Thyroid gland (tissue), 4 donors: ENCODE data around the gene DCLK2. TPM values are rescaled to one million over a fixed set of nuclear protein-coding genes. Genes with fewer than 3 reads are reported as not detected.

Experiments
- DNase-seq, 2 donors: peaks; one replicate each; pipeline ENCODE4 v3.0.0-alpha.2; 2019
- H3K27ac ChIP-seq, 3 donors: fragments of 200-600 bp; sonication (generic); 1 replicate in 2 of 3; 2 replicates in 1 of 3; pipeline ENCODE4 v1.5.1; 2016 to 2019; ENCODE audit warnings: mild to moderate bottlenecking in 1 of 3, moderate library complexity in 1 of 3
- H3K27me3 ChIP-seq: fragments of 200-600 bp; sonication (generic); one replicate; pipeline ENCODE4 v1.5.1; 2019
- H3K36me3 ChIP-seq, 2 donors: fragments of 200-600 bp; sonication (generic); one replicate each; pipeline ENCODE4 v1.5.1; 2016 to 2019
- H3K4me1 ChIP-seq, 2 donors: fragments of 200-600 bp; sonication (generic); one replicate each; pipeline ENCODE4 v1.5.1; 2017 to 2019
- H3K4me3 ChIP-seq, 3 donors: fragments of 200-600 bp; sonication (generic); replicated peaks in 1 of 3; 1 replicate in 2 of 3; 2 replicates in 1 of 3; pipeline ENCODE4 v1.5.1; 2016; ENCODE audit warnings: mild to moderate bottlenecking in 1 of 3
- H3K9me3 ChIP-seq: fragments of 200-600 bp; sonication (generic); one replicate; pipeline ENCODE4 v1.5.1; 2017
- CTCF ChIP-seq, 6 experiments: fragments of 200-600 bp in 3 of 6; fragments of 450-650 bp in 3 of 6; sonication (generic) in 3 of 6; IDR thresholded peaks; one replicate each; pipeline ENCODE4 v1.5.1; 2016 to 2019; ENCODE audit warnings: antibody characterized with exemption in 6 of 6, mild to moderate bottlenecking in 2 of 6, inconsistent platforms in 1 of 6, moderate library complexity in 1 of 6
- POLR2A ChIP-seq, 2 donors: fragments of 450-650 bp; IDR thresholded peaks; one replicate each; pipeline ENCODE4 v1.6.1; 2017; ENCODE audit warnings: antibody characterized with exemption in 2 of 2, mild to moderate bottlenecking in 2 of 2, moderate library complexity in 1 of 2
- WGBS, 2 donors: methylation state at CpG; one replicate each; pipeline ENCODE4 v1.1.5; 2017; 5-methylcytosine and 5-hydroxymethylcytosine counted together
- intact Hi-C: fragments of 100-400 bp; cut with DNase I; formaldehyde crosslinking; loops from one replicate; pipeline ENCODE4 v1.15.1; 2023
- total RNA-seq, 4 donors: library from RNA; depleted of rRNA; stranded (reverse); fragments of >200 nt; gene quantifications; one replicate each; pipeline ENCODE4 v1.2.3, GENCODE V29; 2016

The DCLK2 gene
- total RNA-seq, 4 donors from 2014 or later, result 6.6 to 19.7 (median 12.3) TPM

- no peak for DNase-seq
- no peaks in the 10 kb centered on the region for H3K36me3 ChIP-seq
- no peak overlapping the region for H3K4me3 ChIP-seq
- TF ChIP-seq POLR2A (IDR thresholded peaks at IDR 0.05), result no peak
- TF ChIP-seq CTCF (IDR thresholded peaks at IDR 0.05), result no peak
- H3K27ac ChIP-seq, result no peak overlapping the region
- no peaks in the 10 kb centered on the region for H3K4me1 ChIP-seq
- WGBS, 2 donors, result 89 to 95% methylated on average over 14 to 22 of the region's 23 CpGs
- no peaks in the 10 kb centered on the region for H3K27me3 ChIP-seq
- intact Hi-C loops, result no loop called here
- H3K9me3 ChIP-seq, result no peaks in the 10 kb centered on the region
Measured at GRCh38 chr4:150256225-150256620, 178.0 kb downstream of the DCLK2 start.

GRCh38 chr4:150256841-150257730, 178.8 kb downstream of the DCLK2 start:
- no peaks in the 10 kb centered on the region for H3K4me1 ChIP-seq
- no peak for TF ChIP-seq POLR2A (IDR thresholded peaks at IDR 0.05)
- TF ChIP-seq CTCF (IDR thresholded peaks at IDR 0.05), result no peak
- 92% methylated on average over 24 to 25 of the region's 25 CpGs for WGBS, 2 donors
- no peak for DNase-seq
- no peaks in the 10 kb centered on the region for H3K9me3 ChIP-seq
- intact Hi-C loops, result no loop called here
- H3K4me3 ChIP-seq, result no peak overlapping the region
- H3K27me3 ChIP-seq, result no peaks in the 10 kb centered on the region
- no peak overlapping the region for H3K27ac ChIP-seq
- H3K36me3 ChIP-seq, result no peaks in the 10 kb centered on the region

GRCh38 chr4:150258569-150258968, 180.3 kb downstream of the DCLK2 start:
- Histone ChIP-seq H3K4me1 (no peaks in the 10 kb centered on the region), H3K4me3 (no peak overlapping the region), H3K27me3 (no peaks in the 10 kb centered on the region), H3K9me3 (no peaks in the 10 kb centered on the region), H3K27ac (no peak overlapping the region), H3K36me3 (no peaks in the 10 kb centered on the region)
- WGBS, 2 donors, result 75 to 78% methylated on average over 6 of the region's 6 CpGs
- no peak for DNase-seq
- TF ChIP-seq POLR2A (IDR thresholded peaks at IDR 0.05) (no peak), CTCF (IDR thresholded peaks at IDR 0.05) (no peak)
- intact Hi-C loops, result no loop called here

GRCh38 chr4:150259861-150260567, 181.8 kb downstream of the DCLK2 start:
- H3K27me3 ChIP-seq, result no peaks in the 10 kb centered on the region
- no peak for TF ChIP-seq POLR2A (IDR thresholded peaks at IDR 0.05)
- TF ChIP-seq CTCF (IDR thresholded peaks at IDR 0.05), result no peak
- no peaks in the 10 kb centered on the region for H3K9me3 ChIP-seq
- H3K27ac ChIP-seq, result no peak overlapping the region
- no peak for DNase-seq
- no peaks in the 10 kb centered on the region for H3K36me3 ChIP-seq
- WGBS, 2 donors, result 70 to 85% methylated on average over 8 of the region's 8 CpGs
- no peak overlapping the region for H3K4me3 ChIP-seq
- intact Hi-C loops, result no loop called here
- no peaks in the 10 kb centered on the region for H3K4me1 ChIP-seq

- Histone ChIP-seq H3K9me3 (no peaks in the 10 kb centered on the region), H3K4me3 (no peak overlapping the region), H3K27ac (no peak overlapping the region), H3K4me1 (no peaks in the 10 kb centered on the region), H3K27me3 (no peaks in the 10 kb centered on the region), H3K36me3 (peaks cover 0 to 3% of the 10 kb centered on the region in 2 donors)
- 81 to 95% methylated on average over 2 of the region's 2 CpGs for WGBS, 2 donors
- DNase-seq, result no peak
- TF ChIP-seq POLR2A (IDR thresholded peaks at IDR 0.05) (no peak), CTCF (IDR thresholded peaks at IDR 0.05) (no peak)
- intact Hi-C loops, result no loop called here
Measured at GRCh38 chr4:150261571-150261970, 183.3 kb downstream of the DCLK2 start.
